ENCODE measurements around the gene OGFRL1. TPM values are rescaled to one million over a fixed set of nuclear protein-coding genes. Genes with fewer than 3 reads are reported as not detected.

The OGFRL1 gene
- total and polyA plus RNA-seq, 9 of the 15 experiments (the other 6 are each of a cell fraction or from before 2014, with no cell fraction given): 0.01 to 0.07 (median 0.03) TPM

GRCh38 chr6:71317441-71317840, 28.8 kb downstream of the OGFRL1 start:
- H3K9me3 ChIP-seq (replicated peaks; ENCODE audit: control insufficient read depth, insufficient read depth, low read depth, low read length): no peaks in the 10 kb centered on the region
- CTCF ChIA-PET (ENCODE audit: low intra/inter-chr PET ratio): no interaction called here
- no peaks in the 10 kb centered on the region for H3K4me1 ChIP-seq (replicated peaks in 1 of 2; ENCODE audit: control insufficient read depth in 2 of 2, insufficient read depth in 2 of 2, low read length in 2 of 2)
- no peaks in the 10 kb centered on the region for H3K27me3 ChIP-seq (ENCODE audit: control insufficient read depth in 2 of 2, insufficient read depth in 2 of 2, low read length in 2 of 2)
- POLR2A ChIA-PET: no interaction called here
- H3K4me2 ChIP-seq (ENCODE audit: insufficient read depth, low read length): no peak overlapping the region
- H3K79me2 ChIP-seq (ENCODE audit: control insufficient read depth, insufficient read depth, low read length): no peaks in the 10 kb centered on the region
- no peak overlapping the region for H3K9ac ChIP-seq (ENCODE audit: insufficient read depth in 1 of 2, low read depth in 2 of 2, low read length in 2 of 2)
- intact Hi-C loops (cut with micrococcal nuclease): no loop called here
- no peaks in the 10 kb centered on the region for H3K36me3 ChIP-seq (ENCODE audit: control insufficient read depth, insufficient read depth, low read length)
- ATAC-seq: no peak
- H3K27ac ChIP-seq (ENCODE audit: extremely low read depth, low read depth, low read length): no peak overlapping the region
- no TSS peak for BruUV-seq (replicated peaks)
- H3K9me1 ChIP-seq (ENCODE audit: control insufficient read depth, insufficient read depth, low read length): no peaks in the 10 kb centered on the region
- no peak for DNase-seq (ENCODE audit: extremely low read depth in 1 of 4, low spot score in 3 of 4)
- H2AFZ ChIP-seq (ENCODE audit: low read depth, low read length): no peak overlapping the region
- no peaks in the 10 kb centered on the region for H4K20me1 ChIP-seq (replicated peaks; ENCODE audit: control insufficient read depth, insufficient read depth, low read length)
- no peak for TF ChIP-seq GTF2F1 (IDR thresholded peaks at IDR 0.05; ENCODE audit: low read depth, low read length)
- H3K4me3 ChIP-seq: no peak overlapping the region
- no peak for FAIRE-seq
- in situ Hi-C loops (cut with MboI): no loop called here

DNA sequence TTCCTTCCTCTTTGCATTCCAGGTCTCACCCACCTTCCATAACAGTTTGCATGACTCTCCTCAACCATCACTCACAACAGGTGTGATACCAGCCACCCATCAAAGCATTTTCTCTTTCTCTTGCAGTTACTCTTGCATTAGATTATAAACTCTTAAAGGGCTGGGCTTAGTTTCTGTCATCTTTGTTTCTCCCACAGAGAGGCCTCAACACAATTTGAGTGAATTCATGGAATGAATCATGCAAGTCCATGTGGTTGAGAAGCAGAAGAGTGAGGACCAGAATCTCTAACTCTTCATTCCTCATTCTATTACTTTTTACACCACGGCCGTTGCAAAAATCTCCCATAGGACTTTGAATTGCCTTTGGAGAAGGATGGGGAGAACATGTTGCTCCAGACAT, 31.4 kb downstream of the OGFRL1 start:
- Histone ChIP-seq H3K4me3 (no peak overlapping the region), H3K4me2 (ENCODE audit: insufficient read depth, low read length) (no peak overlapping the region), H2AFZ (ENCODE audit: low read depth, low read length) (no peak overlapping the region), H3K27ac (ENCODE audit: extremely low read depth, low read depth, low read length) (no peak overlapping the region), H3K9me3 (replicated peaks; ENCODE audit: control insufficient read depth, insufficient read depth, low read depth, low read length) (no peaks in the 10 kb centered on the region), H3K36me3 (ENCODE audit: control insufficient read depth, insufficient read depth, low read length) (no peaks in the 10 kb centered on the region), H3K9me1 (ENCODE audit: control insufficient read depth, insufficient read depth, low read length) (no peaks in the 10 kb centered on the region), H3K4me1 (replicated peaks in 1 of 2; ENCODE audit: control insufficient read depth in 2 of 2, insufficient read depth in 2 of 2, low read length in 2 of 2) (no peaks in the 10 kb centered on the region), H3K9ac (ENCODE audit: insufficient read depth in 1 of 2, low read depth in 2 of 2, low read length in 2 of 2) (no peak overlapping the region), H3K79me2 (ENCODE audit: control insufficient read depth, insufficient read depth, low read length) (no peaks in the 10 kb centered on the region), H3K27me3 (ENCODE audit: control insufficient read depth in 2 of 2, insufficient read depth in 2 of 2, low read length in 2 of 2) (no peaks in the 10 kb centered on the region), H4K20me1 (replicated peaks; ENCODE audit: control insufficient read depth, insufficient read depth, low read length) (no peaks in the 10 kb centered on the region)
- FAIRE-seq: no peak
- intact Hi-C loops (cut with micrococcal nuclease) (no loop called here), in situ Hi-C loops (cut with MboI) (no loop called here)
- ChIA-PET POLR2A (interaction anchor here (1.6 kb wide), 1 partner anchor 19 kb away, joined by 5 read pairs; no protein-coding TSS in a partner anchor), CTCF (ENCODE audit: low intra/inter-chr PET ratio) (no interaction called here)
- no peak for TF ChIP-seq NFE2 (IDR thresholded peaks at IDR 0.05; ENCODE audit: low read depth)
- TF ChIP-seq TOE1 (IDR thresholded peaks at IDR 0.05; ENCODE audit: borderline replicate concordance): no peak
- TF ChIP-seq TOE1 (CRISPR knock-in tag; IDR thresholded peaks at IDR 0.05; ENCODE audit: borderline replicate concordance, low read depth): no peak
- no peak for TF ChIP-seq IRF2 (CRISPR knock-in tag; IDR thresholded peaks at IDR 0.05)
- no peak for TF ChIP-seq ZNF449 (CRISPR knock-in tag; IDR thresholded peaks at IDR 0.05)
- TF ChIP-seq ZNF217 (CRISPR knock-in tag; IDR thresholded peaks at IDR 0.05): no peak
- TF ChIP-seq MCM5 (IDR thresholded peaks at IDR 0.05; ENCODE audit: low read depth): no peak
- TF ChIP-seq KAT2B (IDR thresholded peaks at IDR 0.05; ENCODE audit: low read depth, low read length): no peak
- no peak for DNase-seq (ENCODE audit: extremely low read depth in 1 of 4, low spot score in 3 of 4)
- no TSS peak for BruUV-seq (replicated peaks)
- ATAC-seq: no peak
- WGBS (ENCODE audit: insufficient coverage, low coverage, missing lambda C conversion rate): 0% methylated on average over 2 of the region's 2 CpGs
